22Rv1 (cell line): ENCODE data around the gene CYP27B1.

Experiments used
- H3K27ac ChIP-seq: fragments of 450-650 bp; 2 replicates; pipeline ENCODE4 v1.5.1; 2017
- ZFX ChIP-seq: fragments of 450-650 bp; IDR thresholded peaks from 2 replicates; pipeline ENCODE4 v1.6.1; 2017; ENCODE audit warnings: antibody characterized with exemption, borderline replicate concordance
- TF ChIP-seq, protein P1 (sequence below): fragments of 450-650 bp; IDR thresholded peaks from 2 replicates; pipeline ENCODE4 v1.5.1; 2017; ENCODE audit warnings: mild to moderate bottlenecking

Gene CYP27B1

DNA sequence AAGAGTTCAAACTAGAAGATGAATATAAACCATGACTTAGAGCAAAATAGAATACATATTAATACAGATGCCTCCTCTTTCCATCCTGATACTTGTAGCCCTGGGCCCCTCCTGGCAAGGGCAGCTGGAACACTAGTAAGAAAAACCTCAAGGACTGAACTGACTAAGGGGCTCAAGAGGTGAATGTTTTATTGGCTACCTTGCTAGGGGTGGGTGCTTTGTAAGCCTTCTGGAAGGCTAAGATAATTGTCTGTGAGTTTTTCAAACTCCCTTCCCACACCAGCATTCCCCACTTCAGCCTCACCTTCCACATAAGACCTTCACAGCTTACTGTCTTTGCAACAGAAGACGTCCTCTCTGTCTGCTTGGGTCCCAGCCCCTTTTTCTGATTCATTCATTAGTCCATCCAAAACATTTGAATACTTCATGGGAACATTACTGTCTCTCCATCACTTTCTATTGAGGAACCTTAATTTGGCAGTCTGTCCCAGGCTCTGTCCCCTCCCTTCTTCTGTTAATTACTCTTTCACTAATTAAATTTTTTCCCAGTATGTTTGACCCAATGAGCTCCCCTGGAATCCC is 13.0 kb downstream of the CYP27B1 start:
- TF ChIP-seq, protein P1, sequence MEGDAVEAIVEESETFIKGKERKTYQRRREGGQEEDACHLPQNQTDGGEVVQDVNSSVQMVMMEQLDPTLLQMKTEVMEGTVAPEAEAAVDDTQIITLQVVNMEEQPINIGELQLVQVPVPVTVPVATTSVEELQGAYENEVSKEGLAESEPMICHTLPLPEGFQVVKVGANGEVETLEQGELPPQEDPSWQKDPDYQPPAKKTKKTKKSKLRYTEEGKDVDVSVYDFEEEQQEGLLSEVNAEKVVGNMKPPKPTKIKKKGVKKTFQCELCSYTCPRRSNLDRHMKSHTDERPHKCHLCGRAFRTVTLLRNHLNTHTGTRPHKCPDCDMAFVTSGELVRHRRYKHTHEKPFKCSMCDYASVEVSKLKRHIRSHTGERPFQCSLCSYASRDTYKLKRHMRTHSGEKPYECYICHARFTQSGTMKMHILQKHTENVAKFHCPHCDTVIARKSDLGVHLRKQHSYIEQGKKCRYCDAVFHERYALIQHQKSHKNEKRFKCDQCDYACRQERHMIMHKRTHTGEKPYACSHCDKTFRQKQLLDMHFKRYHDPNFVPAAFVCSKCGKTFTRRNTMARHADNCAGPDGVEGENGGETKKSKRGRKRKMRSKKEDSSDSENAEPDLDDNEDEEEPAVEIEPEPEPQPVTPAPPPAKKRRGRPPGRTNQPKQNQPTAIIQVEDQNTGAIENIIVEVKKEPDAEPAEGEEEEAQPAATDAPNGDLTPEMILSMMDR = no peak
- TF ChIP-seq ZFX = no peak
- peak overlapping the region; percentile 91 for H3K27ac ChIP-seq

DNA sequence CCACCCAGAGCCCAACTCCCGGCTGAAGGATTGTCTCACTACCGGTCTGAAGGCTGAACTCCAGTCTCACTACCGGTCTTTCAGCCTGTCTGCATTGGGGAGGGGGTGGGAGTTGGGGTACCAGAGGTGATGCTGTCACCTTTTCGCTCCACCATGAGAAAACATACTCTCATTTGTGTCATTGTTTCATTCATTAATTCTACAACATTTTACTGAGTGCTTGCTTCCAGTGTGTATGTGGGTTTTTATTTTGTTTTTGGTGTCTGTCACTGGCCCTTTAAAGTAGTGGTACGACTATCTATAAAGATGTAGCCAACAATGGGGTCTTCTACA is 14.2 kb downstream of the CYP27B1 start:
- TF ChIP-seq ZFX = no peak
- TF ChIP-seq, protein P1 = no peak
- peak overlapping the region; percentile 91 for H3K27ac ChIP-seq

DNA sequence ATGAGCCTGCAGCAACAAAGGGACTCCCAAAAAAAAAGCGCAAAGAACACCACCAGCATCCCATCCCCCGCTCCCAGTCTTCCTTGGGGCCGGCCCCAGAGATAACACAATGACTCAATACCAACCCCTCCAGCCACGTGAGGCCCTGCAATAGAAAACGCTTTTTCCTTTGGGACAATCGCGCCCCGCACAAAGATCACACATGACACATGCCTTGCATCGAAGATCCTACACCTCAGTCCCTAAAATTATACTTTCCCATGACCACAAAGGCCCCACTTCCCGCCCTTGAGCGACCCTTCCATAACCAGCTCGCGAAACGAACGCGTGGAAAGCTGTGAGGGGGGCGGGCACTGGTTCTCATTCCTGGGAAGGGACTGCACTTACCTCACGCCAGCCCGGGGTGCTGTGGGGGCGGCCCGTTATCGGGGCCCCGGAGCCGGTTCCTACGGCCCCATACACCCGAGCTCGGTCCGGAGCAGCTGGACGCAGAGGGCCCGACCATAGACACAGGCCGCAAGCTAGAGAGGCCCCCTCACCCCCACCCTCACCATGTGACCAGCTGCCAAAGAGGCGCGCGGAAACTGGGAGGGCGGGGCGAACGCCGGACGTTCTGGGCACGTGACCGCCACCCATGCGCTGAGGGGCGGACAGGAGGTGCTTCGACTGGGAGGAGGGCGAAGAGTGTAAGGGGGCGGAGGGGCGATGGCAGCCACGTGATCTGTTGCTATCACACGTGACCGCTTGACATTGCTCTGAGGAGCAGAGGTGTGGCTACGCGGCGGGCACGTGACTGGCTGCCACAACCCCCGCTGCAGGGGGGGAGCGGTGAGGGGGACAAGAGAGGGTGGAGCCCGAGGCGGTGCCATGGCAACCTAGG is 14.8 kb downstream of the CYP27B1 start, which contains the start of gene CDK4:
Gene CDK4, minus strand, starts transcription at position 523 of the 880 bp plus-strand sequence. CDS start 593 bp downstream, outside the sequence.
- H3K27ac ChIP-seq = peak within 1 kb of the TSS; percentile 91
- no peak for TF ChIP-seq ZFX
- TF ChIP-seq, protein P1 = no peak

DNA sequence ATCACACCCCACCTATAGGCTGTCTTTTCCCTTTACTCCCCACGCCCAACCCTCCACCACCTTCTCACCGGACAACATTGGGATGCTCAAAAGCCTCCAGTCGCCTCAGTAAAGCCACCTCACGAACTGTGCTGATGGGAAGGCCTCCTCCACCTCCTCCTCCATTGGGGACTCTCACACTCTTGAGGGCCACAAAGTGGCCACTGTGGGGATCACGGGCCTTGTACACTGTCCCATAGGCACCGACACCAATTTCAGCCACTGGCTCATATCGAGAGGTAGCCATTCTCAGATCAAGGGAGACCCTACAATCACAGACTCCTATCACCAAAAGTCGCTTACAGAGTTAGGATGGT is 15.5 kb downstream of the CYP27B1 start:
- peak overlapping the region; percentile 91 for H3K27ac ChIP-seq
- TF ChIP-seq ZFX = no peak
- TF ChIP-seq, protein P1 = no peak

DNA sequence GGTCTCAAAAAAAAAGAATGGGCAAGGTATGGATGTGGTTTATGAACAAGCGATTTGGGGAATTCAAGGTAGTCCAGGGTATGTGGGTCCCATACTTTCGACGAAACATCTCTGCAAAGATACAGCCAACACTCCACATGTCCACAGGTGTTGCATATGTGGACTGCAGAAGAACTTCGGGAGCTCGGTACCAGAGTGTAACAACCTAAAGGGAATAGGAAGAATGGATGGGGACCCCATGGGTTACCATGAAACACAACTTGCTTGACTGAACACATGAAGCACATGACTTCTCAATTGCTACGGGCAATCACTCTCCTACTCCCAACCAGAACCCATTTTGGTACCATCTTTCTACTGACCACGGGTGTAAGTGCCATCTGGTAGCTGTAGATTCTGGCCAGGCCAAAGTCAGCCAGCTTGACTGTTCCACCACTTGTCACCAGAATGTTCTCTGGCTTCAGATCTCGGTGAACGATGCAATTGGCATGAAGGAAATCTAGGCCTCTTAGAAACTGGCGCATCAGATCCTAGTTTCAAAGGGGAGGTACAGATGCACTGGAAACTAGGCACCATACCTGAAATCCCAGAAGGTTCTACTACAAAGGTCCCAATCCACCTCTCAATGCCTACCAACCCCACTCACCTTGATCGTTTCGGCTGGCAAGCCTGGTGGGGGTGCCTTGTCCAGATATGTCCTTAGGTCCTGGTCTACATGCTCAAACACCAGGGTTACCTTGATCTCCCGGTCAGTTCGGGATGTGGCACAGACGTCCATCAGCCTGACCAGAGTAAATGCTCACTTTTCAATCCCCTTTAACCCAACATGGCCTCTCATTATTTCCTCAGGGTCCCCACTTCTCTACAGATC is 16.1 kb downstream of the CYP27B1 start:
- peak overlapping the region; percentile 91 for H3K27ac ChIP-seq

DNA sequence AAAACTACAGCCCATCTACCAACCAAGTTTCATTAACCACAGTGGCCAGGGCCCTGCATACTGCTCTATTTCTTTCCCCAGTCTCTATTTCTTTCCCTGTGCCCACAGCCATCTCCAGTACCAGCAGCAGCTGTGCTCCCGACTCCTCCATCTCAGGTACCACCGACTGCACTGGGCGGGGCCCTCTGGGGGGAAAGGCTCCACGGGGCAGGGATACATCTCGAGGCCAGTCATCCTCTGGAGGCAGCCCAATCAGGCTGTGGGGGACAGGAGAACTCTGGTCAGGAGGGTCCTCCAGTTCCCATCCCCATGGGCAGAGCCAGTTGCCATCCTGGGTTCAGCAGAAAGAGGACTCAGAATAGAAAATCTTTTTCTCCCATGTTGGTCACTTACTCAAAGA is 17.8 kb downstream of the CYP27B1 start:
- peak overlapping the region; percentile 87 for H3K27ac ChIP-seq
- TF ChIP-seq, protein P1 = no peak
- TF ChIP-seq ZFX = no peak

More for the DNA sequence above, 16.1 kb downstream of the CYP27B1 start:
- no peak for TF ChIP-seq ZFX
- TF ChIP-seq, protein P1 = no peak
